SK-N-SH (cell line): Measurements from ENCODE around the gene C11orf68.

ENCODE experiments used
- CHD2 ChIP-seq: fragments of 150-350 bp; IDR thresholded peaks from 2 replicates; pipeline ENCODE4 v1.6.1; 2018; ENCODE audit warnings: low read length; ENCODE audit not compliant: partially characterized antibody
- TAF1 ChIP-seq: IDR thresholded peaks from 2 replicates; pipeline ENCODE4 v1.6.1; 2012; ENCODE audit warnings: low read depth, mild to moderate bottlenecking, low read length, moderate library complexity, borderline replicate concordance

DNA sequence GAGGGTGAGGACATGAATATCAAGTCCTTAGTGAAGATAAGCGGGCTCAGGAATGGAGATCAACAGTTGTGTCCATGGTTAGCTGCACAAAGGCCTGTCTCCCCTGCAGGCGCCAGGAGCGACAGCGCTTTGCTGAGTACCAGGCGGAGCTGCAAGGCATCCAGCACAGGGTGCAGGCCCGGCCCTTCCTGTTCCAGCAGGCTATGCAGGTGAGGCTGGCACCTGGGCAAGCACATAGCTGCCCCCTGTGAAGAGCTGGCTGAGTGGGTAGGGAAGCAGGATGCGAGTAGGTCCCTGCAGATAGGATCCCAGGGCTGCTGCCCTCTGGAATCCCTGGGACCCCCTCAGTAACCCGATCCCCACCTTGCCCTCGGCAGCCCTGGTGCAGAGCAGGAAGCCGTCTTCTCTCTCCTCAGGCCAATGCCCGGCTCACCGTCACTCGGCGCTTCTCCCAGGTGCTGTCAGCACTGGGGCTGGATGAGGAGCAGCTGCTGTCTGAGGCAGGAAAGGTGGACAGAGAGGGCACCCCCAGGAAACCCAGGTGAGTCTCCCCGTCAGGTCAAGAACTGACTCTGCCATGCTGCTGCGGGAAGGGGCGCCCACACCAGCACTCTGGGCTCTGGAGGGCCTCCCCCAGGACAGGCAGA is 40.0 kb upstream of the C11orf68 start:
- TF ChIP-seq TAF1 (no peak), CHD2 (no peak)
